Left lung (tissue), 10 donors: Measurements from ENCODE around the gene JUNB. TPM values are rescaled to one million over a fixed set of nuclear protein-coding genes. Genes with fewer than 3 reads are reported as not detected.

ENCODE experiments used
- ATAC-seq: fragments of 200-7000 bp; cut with Tn5 transposase; one replicate; pipeline ENCODE4 v1.9.1; 2020; ENCODE audit warnings: moderate library complexity
- DNase-seq, 4 donors: peaks; one replicate each; pipeline ENCODE4 v3.0.0-alpha.2; 2013 to 2020
- H3K27ac ChIP-seq, 2 donors: fragments of 200-600 bp; sonication (generic) in 1 of 2; one replicate each; pipeline versions ENCODE4 v1.5.0 to v1.8.0; 2020 to 2021
- H3K27me3 ChIP-seq, 2 donors: fragments of 200-600 bp; sonication (generic) in 1 of 2; one replicate each; pipeline versions ENCODE4 v1.5.0 to v1.8.0; 2020 to 2021
- H3K36me3 ChIP-seq, 2 donors: fragments of 200-600 bp; sonication (generic) in 1 of 2; one replicate each; pipeline versions ENCODE4 v1.5.0 to v1.8.0; 2020 to 2021
- H3K4me1 ChIP-seq, 2 donors: fragments of 200-600 bp; one replicate each; pipeline ENCODE4 v1.8.0; 2021
- H3K4me3 ChIP-seq, 2 donors: fragments of 200-600 bp; sonication (generic) in 1 of 2; one replicate each; pipeline versions ENCODE4 v1.5.0 to v1.8.0; 2020 to 2021; ENCODE audit warnings: mild to moderate bottlenecking in 1 of 2
- H3K9me3 ChIP-seq, 2 donors: fragments of 200-600 bp; sonication (generic) in 1 of 2; one replicate each; pipeline versions ENCODE4 v1.5.0 to v1.8.0; 2020 to 2021
- CTCF ChIP-seq, 2 donors: fragments of 200-600 bp; sonication (generic) in 1 of 2; IDR thresholded peaks; one replicate each; pipeline versions ENCODE4 v1.5.0 to v1.8.0; 2021; ENCODE audit warnings: antibody characterized with exemption in 2 of 2
- intact Hi-C, 2 donors: fragments of 100-400 bp; cut with DNase I; formaldehyde crosslinking; loops; one replicate each; pipeline versions ENCODE4 v1.11.2 to v1.14.2; 2022
- polyA plus RNA-seq, 6 donors: library from polyadenylated mRNA; unstranded; fragments of 120-200 nt; gene quantifications; one replicate each; pipeline ENCODE4 v1.2.1, GENCODE V29; 2013; ENCODE audit not compliant: insufficient read length in 6 of 6
- total RNA-seq, 2 donors: library from RNA; stranded (reverse); fragmentation: NEBNext Ultra II Directional; extraction: Animal tissue kit (Norgen Biotek cat#: 25700); gene quantifications; one replicate each; pipeline ENCODE4 v1.2.1, GENCODE V29; 2021
- donor health status: DM: no; HTN: yes; CAD: no.
- donor health status: DM: no; HTN: no; CAD: no.

Gene JUNB
- total and polyA plus RNA-seq, 8 donors, result 11.7 to 278 (median 64.2) TPM

GRCh38 chr19:12790628-12791344 is 500 bp upstream of the JUNB start:
- H3K4me3 ChIP-seq, result peak overlapping the region; percentile 92 to 98
- peaks cover 0 to 10% of the 10 kb centered on the region in 2 donors for H3K36me3 ChIP-seq
- no peak for TF ChIP-seq CTCF (IDR thresholded peaks at IDR 0.05)
- no peak for ATAC-seq
- no peak for DNase-seq
- intact Hi-C loops, result no loop called here
- H3K9me3 ChIP-seq, result no peaks in the 10 kb centered on the region
- no peaks in the 10 kb centered on the region for H3K27me3 ChIP-seq
- H3K4me1 ChIP-seq, result peaks cover 49 to 64% of the 10 kb centered on the region in 2 donors
- H3K27ac ChIP-seq, result peak overlapping the region; percentile 99 to 100

GRCh38 chr19:12792051-12792852 is 966 bp downstream of the JUNB start:
- Histone ChIP-seq H3K9me3 (no peaks in the 10 kb centered on the region), H3K27me3 (no peaks in the 10 kb centered on the region), H3K4me1 (peaks cover 38 to 58% of the 10 kb centered on the region in 2 donors), H3K27ac (peak overlapping the region; percentile 99 to 100), H3K36me3 (peaks cover 0 to 10% of the 10 kb centered on the region in 2 donors), H3K4me3 (peak overlapping the region; percentile 92 to 98)
- ATAC-seq, result no peak
- intact Hi-C loops, result no loop called here
- TF ChIP-seq CTCF (IDR thresholded peaks at IDR 0.05), result no peak
- peak in 3 of 4 donors; percentile 78 to 95 (median 79) for DNase-seq

- intact Hi-C loops, result no loop called here
- ATAC-seq, result no peak
- no peak for DNase-seq
- no peak for TF ChIP-seq CTCF (IDR thresholded peaks at IDR 0.05)
- peaks cover 0 to 10% of the 10 kb centered on the region in 2 donors for H3K36me3 ChIP-seq
- no peaks in the 10 kb centered on the region for H3K9me3 ChIP-seq
- H3K4me1 ChIP-seq, result peaks cover 33 to 52% of the 10 kb centered on the region in 2 donors
- peak overlapping the region; percentile 92 to 98 for H3K4me3 ChIP-seq
- no peaks in the 10 kb centered on the region for H3K27me3 ChIP-seq
- H3K27ac ChIP-seq, result peak overlapping the region; percentile 99 to 100
These were observed 1.6 kb downstream of the JUNB start for GRCh38 chr19:12792853-12793289.

- TF ChIP-seq CTCF (IDR thresholded peaks at IDR 0.05), result peak in 1 of 2 donors; percentile 20
- Histone ChIP-seq H3K36me3 (peaks cover 0 to 13% of the 10 kb centered on the region in 2 donors), H3K9me3 (no peaks in the 10 kb centered on the region), H3K27me3 (no peaks in the 10 kb centered on the region), H3K27ac (peak overlapping the region; percentile 99 to 100), H3K4me3 (peak overlapping the region; percentile 92 to 98), H3K4me1 (peaks cover 27 to 45% of the 10 kb centered on the region in 2 donors)
- ATAC-seq (peak; percentile 47), DNase-seq (peak; percentile 95 to 98 (median 97))
- intact Hi-C loops, result loop anchor here in 1 of 2 donors (2.0 kb wide), 1 partner anchor 15 kb away; no protein-coding TSS in a partner anchor
These were observed 2.3 kb downstream of the JUNB start for GRCh38 chr19:12793290-12794195.
